Ishikawa (cell line): ENCODE data around the gene ARHGAP21.

Experiments used
- CEBPB ChIP-seq: IDR thresholded peaks from 2 replicates; pipeline ENCODE4 v1.6.1; 2012
- CREB1 ChIP-seq: IDR thresholded peaks from 2 replicates; pipeline ENCODE4 v1.6.1; 2012; ENCODE audit warnings: low read depth
- EP300 ChIP-seq: IDR thresholded peaks from 2 replicates; pipeline ENCODE4 v1.6.1; 2012; ENCODE audit warnings: borderline replicate concordance
- FOXM1 ChIP-seq: IDR thresholded peaks from 2 replicates; pipeline ENCODE4 v1.6.1; 2012; ENCODE audit warnings: low read depth, borderline replicate concordance
- RAD21 ChIP-seq: IDR thresholded peaks from 2 replicates; pipeline ENCODE4 v1.6.1; 2012; ENCODE audit warnings: low read depth
- REST ChIP-seq: IDR thresholded peaks from 2 replicates; pipeline ENCODE4 v1.6.1; 2012; ENCODE audit warnings: low read depth, mild to moderate bottlenecking
- TCF12 ChIP-seq: IDR thresholded peaks from 2 replicates; pipeline ENCODE4 v1.6.1; 2012; ENCODE audit warnings: low read depth
- YY1 ChIP-seq: IDR thresholded peaks from 2 replicates; pipeline ENCODE4 v1.6.1; 2012; ENCODE audit warnings: low read depth
- TF ChIP-seq, protein P1 (sequence below): IDR thresholded peaks from 2 replicates; pipeline ENCODE4 v1.6.1; 2012

- TF ChIP-seq, protein P1, sequence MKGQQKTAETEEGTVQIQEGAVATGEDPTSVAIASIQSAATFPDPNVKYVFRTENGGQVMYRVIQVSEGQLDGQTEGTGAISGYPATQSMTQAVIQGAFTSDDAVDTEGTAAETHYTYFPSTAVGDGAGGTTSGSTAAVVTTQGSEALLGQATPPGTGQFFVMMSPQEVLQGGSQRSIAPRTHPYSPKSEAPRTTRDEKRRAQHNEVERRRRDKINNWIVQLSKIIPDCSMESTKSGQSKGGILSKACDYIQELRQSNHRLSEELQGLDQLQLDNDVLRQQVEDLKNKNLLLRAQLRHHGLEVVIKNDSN = no peak
- TF ChIP-seq REST (no peak), FOXM1 (no peak), EP300 (no peak), YY1 (no peak), RAD21 (no peak), CEBPB (no peak), TCF12 (no peak), CREB1 (no peak)
These were observed 28.2 kb downstream of the ARHGAP21 start for GRCh38 chr10:24695452-24695851.
